Skeletal muscle tissue (tissue), 4 donors: ENCODE data around the gene C22orf42. TPM values are rescaled to one million over a fixed set of nuclear protein-coding genes. Genes with fewer than 3 reads are reported as not detected.
"Not testable (repeated sequence)": the region's sequence is repeated elsewhere in the genome, so short reads cannot be mapped to it uniquely, and the experiment has no call there.

Source experiments
- H3K27ac ChIP-seq: one replicate; pipeline ENCODE4 v1.7.0; 2013; ENCODE audit warnings: mild to moderate bottlenecking, low read depth, low read length, inconsistent platforms
- H3K27me3 ChIP-seq, 3 donors: one replicate each; pipeline ENCODE4 v1.7.0; 2013; ENCODE audit warnings: low read length in 3 of 3; ENCODE audit not compliant: control insufficient read depth in 3 of 3, insufficient read depth in 3 of 3
- H3K36me3 ChIP-seq, 3 donors: one replicate each; pipeline ENCODE4 v1.7.0; 2013; ENCODE audit warnings: low read length in 3 of 3; ENCODE audit not compliant: control insufficient read depth in 3 of 3, insufficient read depth in 3 of 3
- H3K4me1 ChIP-seq, 3 donors: one replicate each; pipeline ENCODE4 v1.7.0; 2013; ENCODE audit warnings: low read length in 3 of 3, mild to moderate bottlenecking in 3 of 3; ENCODE audit not compliant: control insufficient read depth in 3 of 3, insufficient read depth in 3 of 3
- H3K4me3 ChIP-seq, 3 donors: one replicate each; pipeline ENCODE4 v1.7.0; 2013; ENCODE audit warnings: low read length in 3 of 3
- H3K9ac ChIP-seq, 3 donors: one replicate each; pipeline ENCODE4 v1.7.0; 2013; ENCODE audit warnings: low read length in 3 of 3, mild to moderate bottlenecking in 3 of 3, moderate library complexity in 2 of 3, low read depth in 1 of 3
- H3K9me3 ChIP-seq, 3 donors: one replicate each; pipeline ENCODE4 v1.7.0; 2013; ENCODE audit warnings: low read length in 3 of 3; ENCODE audit not compliant: control insufficient read depth in 3 of 3
- total RNA-seq: library from RNA; depleted of rRNA; stranded (reverse); fragments of >200 nt; gene quantifications from one replicate; pipeline ENCODE4 v1.2.3, GENCODE V29; 2014
- donor health status: Osteomylitis.

Gene C22orf42
- total RNA-seq, 1 donor from 2014 or later = not detected

GRCh38 chr22:32137731-32138324 lies 21.3 kb downstream of the C22orf42 start:
- H3K4me3 ChIP-seq = peak overlapping the region; percentile 52 to 73 (median 61)
- not testable (repeated sequence) for H3K27ac ChIP-seq, H3K9me3 ChIP-seq, H3K9ac ChIP-seq, H3K4me1 ChIP-seq, H3K27me3 ChIP-seq, H3K36me3 ChIP-seq

- not testable (repeated sequence) for H3K4me3 ChIP-seq, H3K27me3 ChIP-seq, H3K4me1 ChIP-seq, H3K9ac ChIP-seq, H3K27ac ChIP-seq, H3K36me3 ChIP-seq, H3K9me3 ChIP-seq
These were observed 22.2 kb downstream of the C22orf42 start for GRCh38 chr22:32136881-32137280.

DNA sequence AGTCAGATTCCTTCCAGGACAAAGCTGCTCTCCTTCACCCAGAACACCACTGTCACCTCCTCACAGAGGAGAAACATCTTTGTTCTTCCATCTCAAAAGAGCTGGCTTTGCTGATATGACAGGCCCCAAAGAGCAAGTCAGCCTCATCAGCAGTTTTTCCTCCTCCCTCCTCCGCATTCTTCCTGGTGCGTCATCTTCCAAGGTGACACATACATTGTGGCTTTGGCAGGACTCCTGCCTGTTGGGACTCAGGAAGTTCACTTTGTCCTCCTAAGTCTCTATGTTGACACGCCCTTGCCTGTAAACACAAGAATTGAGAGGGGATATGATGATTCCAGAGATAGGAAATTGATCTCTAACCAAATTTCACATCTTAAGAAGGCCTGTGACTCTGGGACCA lies 23.1 kb downstream of the C22orf42 start:
- H3K27ac ChIP-seq, H3K9me3 ChIP-seq, H3K36me3 ChIP-seq, H3K4me3 ChIP-seq, H3K27me3 ChIP-seq, H3K9ac ChIP-seq, H3K4me1 ChIP-seq: not testable (repeated sequence)

DNA sequence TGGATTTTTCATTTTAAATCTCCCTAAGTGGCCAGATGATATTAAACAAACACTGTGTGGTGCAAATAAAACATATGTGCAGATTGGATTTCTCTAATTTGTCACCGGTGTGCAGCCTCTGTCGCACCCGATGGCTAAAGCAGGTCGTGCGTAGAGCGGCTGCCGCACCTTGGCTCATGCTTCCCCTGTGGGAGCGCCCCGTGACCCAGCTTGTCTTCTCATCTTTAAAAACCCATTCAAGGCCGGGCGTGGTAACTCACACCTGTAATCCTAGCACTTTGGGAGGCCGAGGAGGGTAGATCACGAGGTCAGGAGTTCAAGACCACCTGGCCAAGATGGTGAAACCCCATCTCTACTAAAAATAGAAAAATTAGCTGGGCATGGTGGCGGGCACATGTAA lies 24.3 kb downstream of the C22orf42 start:
- H3K4me1 ChIP-seq, H3K9me3 ChIP-seq, H3K27me3 ChIP-seq, H3K9ac ChIP-seq, H3K27ac ChIP-seq, H3K4me3 ChIP-seq, H3K36me3 ChIP-seq: not testable (repeated sequence)

DNA sequence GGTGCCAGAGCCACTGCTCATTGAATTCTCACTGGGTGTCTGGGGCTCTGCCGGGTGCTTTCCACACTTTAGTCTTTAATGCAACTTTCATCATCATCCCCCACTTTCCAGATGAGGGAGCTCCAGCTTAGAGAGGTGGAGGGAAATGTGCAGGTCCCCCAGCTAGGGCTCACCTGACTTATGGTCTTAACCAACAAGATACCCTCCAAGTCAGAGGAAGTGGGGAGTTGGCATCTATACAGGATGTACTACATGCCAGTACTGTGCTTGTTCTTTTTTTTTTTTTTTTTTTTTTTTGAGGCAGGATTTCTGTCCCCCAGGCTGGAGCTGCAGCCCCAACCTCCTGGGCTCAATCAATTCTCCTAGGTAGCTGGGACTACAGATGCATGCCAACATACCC lies 26.3 kb downstream of the C22orf42 start:
- Histone ChIP-seq H3K27me3 (peaks cover 3 to 7% (median 5%) of the 10 kb centered on the region in 3 donors), H3K4me1 (peaks cover 0 to 4% (median 2%) of the 10 kb centered on the region in 3 donors), H3K4me3 (no peak overlapping the region), H3K9me3 (no peaks in the 10 kb centered on the region), H3K9ac (no peak overlapping the region), H3K36me3 (no peaks in the 10 kb centered on the region), H3K27ac (no peak overlapping the region)

GRCh38 chr22:32132126-32132525 lies 27.0 kb downstream of the C22orf42 start:
- no peak overlapping the region for H3K27ac ChIP-seq
- no peak overlapping the region for H3K9ac ChIP-seq
- H3K4me3 ChIP-seq = no peak overlapping the region
- H3K36me3 ChIP-seq = no peaks in the 10 kb centered on the region
- H3K4me1 ChIP-seq = no peaks in the 10 kb centered on the region
- H3K9me3 ChIP-seq = no peaks in the 10 kb centered on the region
- peaks cover 3 to 5% (median 4%) of the 10 kb centered on the region in 3 donors for H3K27me3 ChIP-seq

GRCh38 chr22:32130464-32130863 lies 28.6 kb downstream of the C22orf42 start:
- Histone ChIP-seq H3K4me3 (no peak overlapping the region), H3K27me3 (peaks cover 0 to 5% (median 4%) of the 10 kb centered on the region in 3 donors), H3K27ac (no peak overlapping the region), H3K9me3 (no peaks in the 10 kb centered on the region), H3K9ac (no peak overlapping the region), H3K4me1 (no peaks in the 10 kb centered on the region), H3K36me3 (no peaks in the 10 kb centered on the region)

GRCh38 chr22:32127904-32128303 lies 31.2 kb downstream of the C22orf42 start:
- Histone ChIP-seq H3K4me1 (no peaks in the 10 kb centered on the region), H3K27ac (no peak overlapping the region), H3K27me3 (peaks cover 0 to 7% (median 4%) of the 10 kb centered on the region in 3 donors), H3K9ac (no peak overlapping the region), H3K36me3 (no peaks in the 10 kb centered on the region), H3K4me3 (no peak overlapping the region), H3K9me3 (no peaks in the 10 kb centered on the region)

DNA sequence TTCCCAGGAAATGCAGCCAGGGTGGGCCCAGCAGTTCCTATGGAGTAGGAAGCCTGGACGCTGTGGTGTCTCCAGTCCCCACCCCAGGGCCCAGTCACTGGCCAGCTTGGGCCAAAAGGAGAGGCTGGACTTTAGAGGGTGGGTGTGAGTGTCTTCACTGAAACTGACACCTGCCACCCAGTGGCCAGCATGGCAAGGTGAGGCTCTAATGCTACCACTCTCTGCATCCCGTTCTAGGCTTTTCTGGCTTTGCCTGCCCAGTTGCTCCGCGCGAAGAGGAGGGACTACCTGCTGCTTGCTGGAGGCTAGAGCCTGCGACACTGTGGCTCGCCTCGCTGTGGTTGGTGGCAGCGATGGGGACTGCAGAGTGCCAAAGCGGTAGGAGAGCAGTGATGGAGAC lies 35.4 kb downstream of the C22orf42 start:
- Histone ChIP-seq H3K9ac (no peak overlapping the region), H3K36me3 (no peaks in the 10 kb centered on the region), H3K27ac (no peak overlapping the region), H3K27me3 (peaks cover 0 to 5% (median 5%) of the 10 kb centered on the region in 3 donors), H3K4me3 (no peak overlapping the region), H3K9me3 (no peaks in the 10 kb centered on the region), H3K4me1 (no peaks in the 10 kb centered on the region)

GRCh38 chr22:32122899-32123298 lies 36.2 kb downstream of the C22orf42 start:
- no peak overlapping the region for H3K4me3 ChIP-seq
- no peaks in the 10 kb centered on the region for H3K9me3 ChIP-seq
- no peaks in the 10 kb centered on the region for H3K36me3 ChIP-seq
- no peaks in the 10 kb centered on the region for H3K4me1 ChIP-seq
- H3K27me3 ChIP-seq = peaks cover 0 to 5% (median 5%) of the 10 kb centered on the region in 3 donors
- H3K27ac ChIP-seq = no peak overlapping the region
- no peak overlapping the region for H3K9ac ChIP-seq
